RWPE1 (cell line): ENCODE measurements around the gene KRAS.

Experiments
- CTCF ChIA-PET: fragments of 350-600 bp; sonication (Branson Sonifier 250); formaldehyde crosslinking; extraction: SDS; loops from one replicate; lab custom pipeline; 2021; lab: Yijun Ruan, JAX
- POLR2A ChIA-PET: fragments of 400-600 bp; formaldehyde crosslinking; extraction: SDS; loops from one replicate; lab custom pipeline; 2020; ENCODE audit warnings: antibody characterized with exemption; ENCODE audit not compliant: low non-redundant PET; lab: Yijun Ruan, JAX
- DNase-seq: peaks from one replicate; pipeline ENCODE4 v3.0.0; 2012; ENCODE audit warnings: low spot score
- H3K27ac ChIP-seq: fragments of 450-650 bp; 2 replicates; pipeline ENCODE4 v1.5.1; 2017
- TF ChIP-seq, protein P1 (sequence below): fragments of 450-650 bp; conservative IDR thresholded peaks from 2 replicates; pipeline ENCODE4 v1.5.1; 2017; ENCODE audit warnings: low read depth, mild to moderate bottlenecking

Gene KRAS

DNA sequence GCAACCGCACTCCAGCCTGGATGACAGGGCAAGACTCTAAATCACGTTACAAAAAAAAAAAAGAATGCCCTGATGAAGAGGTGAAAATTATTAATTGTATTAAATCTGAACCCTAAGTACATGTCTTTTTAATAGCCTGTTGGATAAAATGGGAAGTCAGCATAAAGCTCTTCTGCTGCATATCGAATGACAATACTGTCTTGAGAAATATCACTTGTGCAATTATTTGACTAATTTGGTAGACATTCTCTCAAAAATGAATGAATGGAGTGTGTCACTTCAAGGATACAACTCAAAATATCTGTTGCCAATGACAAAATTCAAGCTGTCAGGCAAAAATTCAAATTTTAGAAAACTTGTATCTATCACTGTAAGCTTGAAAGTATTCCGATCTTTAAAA, 94.7 kb downstream of the KRAS start:
- CTCF ChIA-PET: no interaction called here

GRCh38 chr12:25155022-25155576, 95.6 kb downstream of the KRAS start:
- DNase-seq: peak; percentile 51
- TF ChIP-seq, protein P1, sequence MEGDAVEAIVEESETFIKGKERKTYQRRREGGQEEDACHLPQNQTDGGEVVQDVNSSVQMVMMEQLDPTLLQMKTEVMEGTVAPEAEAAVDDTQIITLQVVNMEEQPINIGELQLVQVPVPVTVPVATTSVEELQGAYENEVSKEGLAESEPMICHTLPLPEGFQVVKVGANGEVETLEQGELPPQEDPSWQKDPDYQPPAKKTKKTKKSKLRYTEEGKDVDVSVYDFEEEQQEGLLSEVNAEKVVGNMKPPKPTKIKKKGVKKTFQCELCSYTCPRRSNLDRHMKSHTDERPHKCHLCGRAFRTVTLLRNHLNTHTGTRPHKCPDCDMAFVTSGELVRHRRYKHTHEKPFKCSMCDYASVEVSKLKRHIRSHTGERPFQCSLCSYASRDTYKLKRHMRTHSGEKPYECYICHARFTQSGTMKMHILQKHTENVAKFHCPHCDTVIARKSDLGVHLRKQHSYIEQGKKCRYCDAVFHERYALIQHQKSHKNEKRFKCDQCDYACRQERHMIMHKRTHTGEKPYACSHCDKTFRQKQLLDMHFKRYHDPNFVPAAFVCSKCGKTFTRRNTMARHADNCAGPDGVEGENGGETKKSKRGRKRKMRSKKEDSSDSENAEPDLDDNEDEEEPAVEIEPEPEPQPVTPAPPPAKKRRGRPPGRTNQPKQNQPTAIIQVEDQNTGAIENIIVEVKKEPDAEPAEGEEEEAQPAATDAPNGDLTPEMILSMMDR: peak; percentile 59
- CTCF ChIA-PET: interaction anchor here (0.5 to 3.6 kb wide), 12 partner anchors 11 to 820 kb away, joined by 3 to 13 read pairs (median 3); no protein-coding TSS in a partner anchor
- POLR2A ChIA-PET: no interaction called here
- H3K27ac ChIP-seq: no peak overlapping the region

More for the DNA sequence above, 94.7 kb downstream of the KRAS start:
- POLR2A ChIA-PET: no interaction called here
- DNase-seq: no peak
- no peak overlapping the region for H3K27ac ChIP-seq
- TF ChIP-seq, protein P1: no peak
